ENCODE data around the gene GLB1L2.

GLB1L2 gene

DNA sequence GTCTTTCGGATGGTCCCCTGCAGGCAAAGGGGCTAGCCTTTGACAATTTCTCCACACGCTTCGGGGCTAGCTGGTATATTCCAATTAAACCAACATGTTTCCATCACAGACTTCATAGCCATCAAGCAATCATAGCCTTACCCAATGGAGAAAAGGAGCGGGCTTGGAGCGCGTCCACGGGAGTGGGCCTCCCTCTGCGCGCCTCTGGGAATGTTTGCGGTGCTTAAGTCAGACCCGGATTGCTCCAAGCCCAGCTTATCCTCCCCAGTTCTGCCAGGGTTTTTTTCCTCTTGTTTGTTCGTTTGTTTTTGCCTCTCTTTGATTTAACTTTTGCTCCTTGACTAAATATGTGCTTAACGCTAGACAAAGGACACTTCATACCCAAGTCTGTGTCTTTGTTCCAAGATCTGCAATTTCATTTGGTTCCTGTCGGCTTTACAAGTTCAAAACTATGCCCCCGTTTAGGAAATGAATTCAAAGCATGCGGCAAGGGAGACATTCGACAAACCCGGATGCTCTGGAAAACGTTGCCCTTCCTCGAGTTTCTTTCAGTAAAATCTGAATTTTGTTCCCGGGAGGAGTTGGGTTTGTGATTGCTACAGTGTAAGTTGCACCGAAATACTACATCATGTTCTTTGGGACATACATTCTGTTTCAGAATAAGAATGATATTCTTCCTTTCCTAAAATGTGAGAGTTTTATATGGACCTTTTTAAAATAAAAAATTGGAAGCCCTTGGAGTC is 1.0 kb upstream of the GLB1L2 start:
- H3K4me3 ChIP-seq (ENCODE audit: low read length), result peak overlapping the region; percentile 59
- H3K9me3 ChIP-seq (ENCODE audit: control insufficient read depth, low read length), result no peaks in the 10 kb centered on the region
- H3K27me3 ChIP-seq (replicated peaks; ENCODE audit: control insufficient read depth, insufficient read depth, low read length), result peaks cover 34% of the 10 kb centered on the region
- H3K4me1 ChIP-seq (ENCODE audit: control insufficient read depth, insufficient read depth, low read length), result peaks cover 8% of the 10 kb centered on the region
- no peaks in the 10 kb centered on the region for H3K36me3 ChIP-seq (ENCODE audit: control insufficient read depth, insufficient read depth, low read length, severe bottlenecking)
- no peak overlapping the region for H3K9ac ChIP-seq (ENCODE audit: low read length)
- no peak for DNase-seq (ENCODE audit: low read depth)

DNA sequence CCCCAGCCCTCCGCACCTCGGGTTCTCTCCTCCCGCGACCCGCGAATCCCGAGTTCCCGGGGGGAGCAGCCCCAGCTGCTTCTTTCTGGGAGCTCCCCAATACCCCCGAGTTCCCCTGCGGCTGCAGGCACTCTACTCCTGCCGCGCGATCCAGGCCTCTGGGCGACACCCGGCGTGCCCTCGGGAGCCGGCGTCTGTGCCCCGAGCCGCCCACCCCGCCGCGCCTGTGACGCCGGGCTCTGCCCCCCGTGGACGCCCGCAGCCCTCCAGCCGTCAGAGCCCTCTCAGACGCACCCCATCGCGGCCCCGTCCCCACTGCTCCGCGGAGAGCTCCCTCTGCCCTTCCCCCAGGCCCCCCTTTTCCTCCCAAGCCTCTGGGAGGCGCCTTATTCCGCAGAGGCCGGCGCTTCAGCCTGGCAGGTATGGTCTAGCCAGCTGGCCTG is 422 bp downstream of the GLB1L2 start:
- Histone ChIP-seq H3K9ac (ENCODE audit: low read length) (no peak overlapping the region), H3K36me3 (ENCODE audit: control insufficient read depth, insufficient read depth, low read length, severe bottlenecking) (no peaks in the 10 kb centered on the region), H3K4me1 (ENCODE audit: control insufficient read depth, insufficient read depth, low read length) (peaks cover 8% of the 10 kb centered on the region), H3K9me3 (ENCODE audit: control insufficient read depth, low read length) (no peaks in the 10 kb centered on the region), H3K4me3 (ENCODE audit: low read length) (no peak overlapping the region), H3K27me3 (replicated peaks; ENCODE audit: control insufficient read depth, insufficient read depth, low read length) (peaks cover 27% of the 10 kb centered on the region)
- DNase-seq (ENCODE audit: low read depth), result no peak

- DNase-seq (ENCODE audit: low read depth), result no peak
- Histone ChIP-seq H3K9ac (ENCODE audit: low read length) (no peak overlapping the region), H3K27me3 (replicated peaks; ENCODE audit: control insufficient read depth, insufficient read depth, low read length) (peaks cover 27% of the 10 kb centered on the region), H3K4me1 (ENCODE audit: control insufficient read depth, insufficient read depth, low read length) (peaks cover 8% of the 10 kb centered on the region), H3K9me3 (ENCODE audit: control insufficient read depth, low read length) (no peaks in the 10 kb centered on the region), H3K4me3 (ENCODE audit: low read length) (no peak overlapping the region), H3K36me3 (ENCODE audit: control insufficient read depth, insufficient read depth, low read length, severe bottlenecking) (no peaks in the 10 kb centered on the region)
These were observed 994 bp downstream of the GLB1L2 start for GRCh38 chr11:134332782-134333181.

DNA sequence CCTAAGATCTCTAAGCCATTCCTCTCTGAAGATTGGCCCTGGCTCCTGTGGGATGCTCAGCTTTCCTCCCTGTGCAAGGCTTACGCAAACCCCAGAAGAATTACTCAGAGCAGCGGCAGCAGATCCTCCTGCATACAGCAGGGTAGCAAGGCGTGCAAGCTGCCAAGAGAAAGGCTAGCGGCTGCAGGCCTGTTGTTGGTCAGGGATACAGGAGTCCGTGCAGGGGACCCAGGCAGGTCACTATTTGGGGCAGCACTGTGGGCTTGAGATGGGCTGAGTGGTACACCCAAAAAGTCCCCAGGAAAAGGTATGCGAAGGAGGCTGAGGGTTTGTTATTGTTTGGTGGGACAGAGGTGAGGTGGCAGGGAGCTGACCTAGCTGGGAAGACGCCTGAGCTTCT is 1.5 kb downstream of the GLB1L2 start:
- Histone ChIP-seq H3K4me3 (ENCODE audit: low read length) (no peak overlapping the region), H3K9ac (ENCODE audit: low read length) (no peak overlapping the region), H3K36me3 (ENCODE audit: control insufficient read depth, insufficient read depth, low read length, severe bottlenecking) (no peaks in the 10 kb centered on the region), H3K9me3 (ENCODE audit: control insufficient read depth, low read length) (no peaks in the 10 kb centered on the region), H3K27me3 (replicated peaks; ENCODE audit: control insufficient read depth, insufficient read depth, low read length) (peaks cover 27% of the 10 kb centered on the region), H3K4me1 (ENCODE audit: control insufficient read depth, insufficient read depth, low read length) (peaks cover 8% of the 10 kb centered on the region)
- DNase-seq (ENCODE audit: low read depth), result no peak

DNA sequence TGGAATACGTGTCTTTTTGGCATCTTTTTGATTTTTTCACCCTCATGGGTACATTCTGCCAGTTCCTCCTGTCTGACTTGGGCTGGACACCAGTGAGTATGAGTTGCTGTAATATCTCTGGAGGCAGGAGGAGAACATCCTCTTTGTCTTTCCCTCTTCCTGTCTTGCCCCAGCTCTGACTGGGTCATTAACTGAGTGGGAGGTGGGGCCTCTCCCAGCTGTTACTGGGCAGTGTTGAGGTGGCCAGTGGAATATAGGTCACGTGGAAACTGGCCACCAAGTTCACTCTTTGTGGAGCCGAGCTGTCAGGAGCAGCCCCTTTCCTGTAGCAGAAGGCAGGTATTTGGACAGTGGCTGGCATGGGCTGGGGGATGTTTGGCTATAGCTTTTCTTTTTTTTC is 2.2 kb downstream of the GLB1L2 start:
- DNase-seq (ENCODE audit: low read depth), result no peak
- Histone ChIP-seq H3K9me3 (ENCODE audit: control insufficient read depth, low read length) (no peaks in the 10 kb centered on the region), H3K4me1 (ENCODE audit: control insufficient read depth, insufficient read depth, low read length) (peaks cover 8% of the 10 kb centered on the region), H3K36me3 (ENCODE audit: control insufficient read depth, insufficient read depth, low read length, severe bottlenecking) (no peaks in the 10 kb centered on the region), H3K4me3 (ENCODE audit: low read length) (no peak overlapping the region), H3K27me3 (replicated peaks; ENCODE audit: control insufficient read depth, insufficient read depth, low read length) (peaks cover 27% of the 10 kb centered on the region), H3K9ac (ENCODE audit: low read length) (no peak overlapping the region)

DNA sequence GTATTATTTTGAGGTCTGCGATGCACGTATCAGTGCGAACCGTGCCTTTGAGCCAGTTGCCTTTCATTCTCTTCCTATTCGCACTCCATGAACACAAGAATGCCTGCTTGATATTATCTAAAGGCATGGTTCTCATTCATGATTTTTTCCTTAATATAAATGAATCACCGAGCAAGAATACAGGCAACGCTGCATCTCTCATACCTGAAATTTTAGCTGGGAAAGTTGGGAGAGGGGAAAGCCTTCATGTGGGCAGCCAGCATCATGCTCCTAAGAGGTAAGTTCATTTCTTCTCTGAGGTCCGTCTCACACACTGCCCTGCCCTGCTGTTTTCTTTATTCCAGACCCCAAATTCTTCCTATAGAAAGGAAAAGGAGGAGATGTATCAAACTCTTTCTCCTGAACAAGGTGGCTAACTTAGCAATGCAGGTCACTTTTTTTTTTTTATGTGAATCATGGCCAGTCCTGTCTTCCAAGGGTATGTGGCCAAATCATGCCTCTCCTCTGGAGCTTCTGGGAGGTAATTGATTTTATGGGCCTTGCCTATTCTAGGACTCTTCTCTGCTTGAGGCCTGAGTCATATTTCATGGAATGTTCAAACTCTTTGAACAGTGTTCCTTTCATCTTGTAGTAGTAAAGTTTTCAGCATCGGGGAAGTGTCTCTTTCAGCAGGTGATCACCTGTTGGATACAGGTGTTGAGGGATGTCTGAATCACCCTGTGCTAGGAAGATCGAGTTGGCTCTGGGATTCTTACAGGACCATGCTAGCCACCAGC is 3.2 kb downstream of the GLB1L2 start:
- H3K4me3 ChIP-seq (ENCODE audit: low read length), result no peak overlapping the region
- peaks cover 8% of the 10 kb centered on the region for H3K4me1 ChIP-seq (ENCODE audit: control insufficient read depth, insufficient read depth, low read length)
- H3K36me3 ChIP-seq (ENCODE audit: control insufficient read depth, insufficient read depth, low read length, severe bottlenecking), result no peaks in the 10 kb centered on the region
- H3K9ac ChIP-seq (ENCODE audit: low read length), result no peak overlapping the region
- peaks cover 26% of the 10 kb centered on the region for H3K27me3 ChIP-seq (replicated peaks; ENCODE audit: control insufficient read depth, insufficient read depth, low read length)
- DNase-seq (ENCODE audit: low read depth), result no peak
- H3K9me3 ChIP-seq (ENCODE audit: control insufficient read depth, low read length), result no peaks in the 10 kb centered on the region

GRCh38 chr11:134337051-134337450 is 5.3 kb downstream of the GLB1L2 start:
- Histone ChIP-seq H3K9me3 (ENCODE audit: control insufficient read depth, low read length) (no peaks in the 10 kb centered on the region), H3K9ac (ENCODE audit: low read length) (no peak overlapping the region), H3K27me3 (replicated peaks; ENCODE audit: control insufficient read depth, insufficient read depth, low read length) (peaks cover 15% of the 10 kb centered on the region), H3K4me3 (ENCODE audit: low read length) (no peak overlapping the region), H3K36me3 (ENCODE audit: control insufficient read depth, insufficient read depth, low read length, severe bottlenecking) (no peaks in the 10 kb centered on the region), H3K4me1 (ENCODE audit: control insufficient read depth, insufficient read depth, low read length) (no peaks in the 10 kb centered on the region)
- no peak for DNase-seq (ENCODE audit: low read depth)

GRCh38 chr11:134338068-134338467 is 6.3 kb downstream of the GLB1L2 start:
- no peak overlapping the region for H3K4me3 ChIP-seq (ENCODE audit: low read length)
- no peaks in the 10 kb centered on the region for H3K4me1 ChIP-seq (ENCODE audit: control insufficient read depth, insufficient read depth, low read length)
- H3K36me3 ChIP-seq (ENCODE audit: control insufficient read depth, insufficient read depth, low read length, severe bottlenecking), result no peaks in the 10 kb centered on the region
- H3K9ac ChIP-seq (ENCODE audit: low read length), result no peak overlapping the region
- peaks cover 10% of the 10 kb centered on the region for H3K27me3 ChIP-seq (replicated peaks; ENCODE audit: control insufficient read depth, insufficient read depth, low read length)
- H3K9me3 ChIP-seq (ENCODE audit: control insufficient read depth, low read length), result no peaks in the 10 kb centered on the region
- no peak for DNase-seq (ENCODE audit: low read depth)

GRCh38 chr11:134338654-134339053 is 6.9 kb downstream of the GLB1L2 start:
- Histone ChIP-seq H3K27me3 (replicated peaks; ENCODE audit: control insufficient read depth, insufficient read depth, low read length) (peaks cover 8% of the 10 kb centered on the region), H3K4me1 (ENCODE audit: control insufficient read depth, insufficient read depth, low read length) (no peaks in the 10 kb centered on the region)

GRCh38 chr11:134339756-134340155 is 8.0 kb downstream of the GLB1L2 start:
- no peak overlapping the region for H3K9ac ChIP-seq (ENCODE audit: low read length)
- no peaks in the 10 kb centered on the region for H3K36me3 ChIP-seq (ENCODE audit: control insufficient read depth, insufficient read depth, low read length, severe bottlenecking)
- H3K4me3 ChIP-seq (ENCODE audit: low read length), result no peak overlapping the region
- no peak for DNase-seq (ENCODE audit: low read depth)
- no peaks in the 10 kb centered on the region for H3K4me1 ChIP-seq (ENCODE audit: control insufficient read depth, insufficient read depth, low read length)
- peaks cover 7% of the 10 kb centered on the region for H3K27me3 ChIP-seq (replicated peaks; ENCODE audit: control insufficient read depth, insufficient read depth, low read length)
- no peaks in the 10 kb centered on the region for H3K9me3 ChIP-seq (ENCODE audit: control insufficient read depth, low read length)

More at GRCh38 chr11:134338654-134339053, 6.9 kb downstream of the GLB1L2 start:
- no peaks in the 10 kb centered on the region for H3K9me3 ChIP-seq (ENCODE audit: control insufficient read depth, low read length)
- no peak for DNase-seq (ENCODE audit: low read depth)
- H3K9ac ChIP-seq (ENCODE audit: low read length), result no peak overlapping the region
- no peaks in the 10 kb centered on the region for H3K36me3 ChIP-seq (ENCODE audit: control insufficient read depth, insufficient read depth, low read length, severe bottlenecking)
- no peak overlapping the region for H3K4me3 ChIP-seq (ENCODE audit: low read length)

- no peak overlapping the region for H3K4me3 ChIP-seq (ENCODE audit: low read length)
- peaks cover 7% of the 10 kb centered on the region for H3K27me3 ChIP-seq (replicated peaks; ENCODE audit: control insufficient read depth, insufficient read depth, low read length)
- H3K4me1 ChIP-seq (ENCODE audit: control insufficient read depth, insufficient read depth, low read length), result no peaks in the 10 kb centered on the region
- H3K9ac ChIP-seq (ENCODE audit: low read length), result no peak overlapping the region
- H3K9me3 ChIP-seq (ENCODE audit: control insufficient read depth, low read length), result no peaks in the 10 kb centered on the region
- DNase-seq (ENCODE audit: low read depth), result no peak
- H3K36me3 ChIP-seq (ENCODE audit: control insufficient read depth, insufficient read depth, low read length, severe bottlenecking), result no peaks in the 10 kb centered on the region
These were observed 8.7 kb downstream of the GLB1L2 start for GRCh38 chr11:134340354-134340964.
